HEK293T (cell line): ENCODE results near the gene TCHP.
"Not testable (repeated sequence)": the region's sequence is repeated elsewhere in the genome, so short reads cannot be mapped to it uniquely, and the experiment has no call there.

Experiments
- CTCF ChIA-PET: fragments of 350-600 bp; formaldehyde crosslinking; extraction: SDS; loops from one replicate; lab custom pipeline; 2021; ENCODE audit warnings: antibody characterized with exemption, inconsistent platforms; lab: Yijun Ruan, JAX
- POLR2A ChIA-PET: fragments of 350-600 bp; formaldehyde crosslinking; extraction: SDS; loops from one replicate; lab custom pipeline; 2020; ENCODE audit warnings: antibody characterized with exemption, inconsistent platforms; lab: Yijun Ruan, JAX
- DNase-seq: peaks from one replicate; pipeline ENCODE4 v3.0.0; 2012; ENCODE audit warnings: mixed read lengths; ENCODE audit errors: extremely low spot score
- ARNT ChIP-seq: fragments of 450-650 bp; IDR thresholded peaks from 2 replicates; pipeline ENCODE4 v1.6.1; 2017; ENCODE audit warnings: mild to moderate bottlenecking
- BHLHE40 ChIP-seq: fragments of 450-650 bp; IDR thresholded peaks from 2 replicates; pipeline ENCODE4 v1.6.1; 2016; ENCODE audit warnings: mild to moderate bottlenecking, moderate library complexity, borderline replicate concordance
- CTBP1 ChIP-seq: fragments of 450-650 bp; IDR thresholded peaks from 2 replicates; pipeline ENCODE4 v1.6.1; 2016; ENCODE audit warnings: borderline replicate concordance
- ELF4 ChIP-seq: fragments of 450-650 bp; IDR thresholded peaks from 2 replicates; pipeline ENCODE4 v1.6.1; 2017; ENCODE audit warnings: antibody characterized with exemption
- FOXA1 ChIP-seq: fragments of 450-650 bp; IDR thresholded peaks from 2 replicates; pipeline ENCODE4 v1.6.1; 2016; ENCODE audit warnings: mild to moderate bottlenecking
- FOXK2 ChIP-seq: fragments of 450-650 bp; IDR thresholded peaks from 2 replicates; pipeline ENCODE4 v1.6.1; 2016; ENCODE audit warnings: mild to moderate bottlenecking
- FOXM1 ChIP-seq: fragments of 450-650 bp; IDR thresholded peaks from 2 replicates; pipeline ENCODE4 v1.6.1; 2017; ENCODE audit warnings: mild to moderate bottlenecking, borderline replicate concordance
- HDGF ChIP-seq: fragments of 450-650 bp; IDR thresholded peaks from 2 replicates; pipeline ENCODE4 v1.6.1; 2017; ENCODE audit warnings: antibody characterized with exemption, borderline replicate concordance
- L3MBTL2 ChIP-seq: fragments of 450-650 bp; conservative IDR thresholded peaks from 2 replicates; pipeline ENCODE4 v1.6.1; 2016; ENCODE audit warnings: mild to moderate bottlenecking
- LEF1 ChIP-seq: fragments of 450-650 bp; IDR thresholded peaks from 2 replicates; pipeline ENCODE4 v1.6.1; 2017; ENCODE audit warnings: mild to moderate bottlenecking, borderline replicate concordance
- NFRKB ChIP-seq: fragments of 450-650 bp; IDR thresholded peaks from 2 replicates; pipeline ENCODE4 v1.6.1; 2016; ENCODE audit warnings: mild to moderate bottlenecking, moderate library complexity
- SP1 ChIP-seq: fragments of 450-650 bp; IDR thresholded peaks from 2 replicates; pipeline ENCODE4 v1.6.1; 2017
- SUZ12 ChIP-seq: fragments of 450-650 bp; IDR thresholded peaks from 2 replicates; pipeline ENCODE4 v1.6.1; 2016; ENCODE audit warnings: mild to moderate bottlenecking
- TARDBP ChIP-seq: fragments of 450-650 bp; IDR thresholded peaks from 2 replicates; pipeline ENCODE4 v1.6.1; 2016
- ZNF384 ChIP-seq: fragments of 450-650 bp; IDR thresholded peaks from 2 replicates; pipeline ENCODE4 v1.6.1; 2016
- TF ChIP-seq, protein P1 (sequence below): fragments of 450-650 bp; IDR thresholded peaks from 2 replicates; pipeline ENCODE4 v1.6.1; 2016

TCHP gene

DNA sequence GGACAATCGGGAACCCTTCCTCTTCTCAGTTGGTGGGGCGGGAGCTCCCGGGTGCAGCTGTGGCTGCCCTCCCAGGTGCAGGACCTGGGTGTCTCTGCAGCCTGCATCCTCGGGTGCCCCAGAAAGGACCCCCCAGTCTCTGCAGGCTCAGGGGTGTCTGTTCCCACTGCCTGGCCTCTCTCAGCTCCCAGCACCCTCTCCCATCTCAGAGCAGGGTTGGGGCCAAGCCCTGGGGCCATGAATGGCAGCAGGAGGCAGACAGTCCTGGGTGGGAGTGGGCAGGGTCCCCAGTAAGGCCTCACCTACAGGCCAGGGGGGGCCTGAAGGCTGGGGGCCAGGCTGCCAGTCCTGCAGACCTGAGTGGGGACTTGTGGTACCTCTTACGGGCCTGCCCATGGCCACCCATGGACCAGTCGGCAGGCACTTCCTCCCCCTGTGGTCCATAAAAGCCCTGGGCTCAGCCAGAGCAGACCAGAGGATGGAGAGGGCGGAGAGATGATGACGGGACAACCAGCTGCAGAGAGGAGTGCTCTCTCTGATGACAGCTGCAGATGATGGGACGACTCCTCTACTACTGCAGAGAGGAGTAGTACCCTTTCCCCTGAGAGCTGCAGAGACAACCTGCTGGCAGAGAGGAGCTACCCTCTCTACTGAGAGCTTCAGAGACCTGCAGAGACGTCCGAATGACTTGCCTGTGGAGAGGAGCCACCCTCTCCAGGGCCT lies 26.6 kb downstream of the TCHP start:
- POLR2A ChIA-PET: no interaction called here
- DNase-seq: no peak
- CTCF ChIA-PET: interaction anchor here (0.7 to 1.0 kb wide), 3 partner anchors 26 to 1700 kb away, joined by 3 to 6 read pairs (median 3); no protein-coding TSS in a partner anchor
- TF ChIP-seq ZNF384 (no peak), TARDBP (no peak)

DNA sequence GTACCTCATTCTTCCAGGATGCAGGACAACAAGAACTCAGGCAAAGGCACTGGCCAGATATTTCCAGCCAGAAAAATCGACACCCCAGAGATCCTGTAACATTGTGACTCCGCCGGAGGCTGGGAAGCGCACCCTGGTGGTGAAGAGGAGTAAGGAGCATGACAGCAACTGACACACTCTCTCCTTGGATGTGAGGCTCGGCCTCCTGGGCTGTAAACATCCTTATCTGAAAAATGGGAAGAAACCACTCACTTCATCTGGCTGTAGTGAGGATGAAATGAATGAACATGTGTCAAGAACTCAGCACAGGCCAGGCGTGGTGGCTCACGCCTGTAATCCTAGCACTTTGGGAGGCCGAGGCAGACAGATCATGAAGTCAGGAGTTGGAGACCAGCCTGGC lies 27.5 kb downstream of the TCHP start:
- TF ChIP-seq SUZ12: no peak
- CTCF ChIA-PET: interaction anchor here (0.7 to 1.4 kb wide), 2 partner anchors 74 to 1699 kb away, joined by 3 to 7 read pairs; no protein-coding TSS in a partner anchor
- POLR2A ChIA-PET: interaction anchor here (0.9 kb wide), 1 partner anchor 26 kb away, joined by 3 read pairs; no protein-coding TSS in a partner anchor
- peak; percentile 77 for DNase-seq

GRCh38 chr12:109928058-109928656 lies 28.1 kb downstream of the TCHP start:
- DNase-seq: no peak
- CTCF ChIA-PET: interaction anchor here (0.6 to 1.4 kb wide), 2 partner anchors 9 to 75 kb away, joined by 4 to 7 read pairs; no protein-coding TSS in a partner anchor
- POLR2A ChIA-PET: interaction anchor here (0.9 kb wide), 1 partner anchor 27 kb away, joined by 3 read pairs; no protein-coding TSS in a partner anchor
- TF ChIP-seq FOXA1 (no peak), ELF4 (no peak), LEF1 (no peak)

DNA sequence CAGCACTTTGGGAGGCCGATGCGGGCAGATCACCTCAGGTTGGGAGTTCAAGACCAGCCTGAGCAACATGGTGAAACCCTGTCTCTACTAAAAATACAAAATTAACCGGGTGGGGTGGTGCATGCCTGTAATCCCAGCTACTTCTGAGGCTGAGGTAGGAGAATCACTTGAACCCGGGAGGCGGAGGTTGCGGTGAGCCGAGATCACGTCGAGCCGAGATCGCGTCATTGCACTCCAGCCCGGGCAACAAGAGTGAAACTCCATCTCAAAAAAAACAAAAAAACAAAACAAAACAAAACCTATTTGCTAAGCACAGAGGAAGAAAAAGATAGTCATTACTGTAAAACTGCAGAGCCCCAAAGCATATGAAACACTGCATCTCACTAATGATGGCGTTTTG lies 29.3 kb downstream of the TCHP start:
- CTCF ChIA-PET, POLR2A ChIA-PET, DNase-seq: not testable (repeated sequence)

GRCh38 chr12:109930028-109930800 lies 30.1 kb downstream of the TCHP start:
- ChIA-PET CTCF (interaction anchor here (0.6 kb wide), 1 partner anchor 181 kb away, joined by 3 read pairs; no protein-coding TSS in a partner anchor), POLR2A (no interaction called here)
- no peak for DNase-seq
- TF ChIP-seq SP1 (no peak), HDGF (no peak), BHLHE40 (no peak), FOXM1 (no peak), ZNF384 (no peak), SUZ12 (no peak), LEF1 (no peak)

DNA sequence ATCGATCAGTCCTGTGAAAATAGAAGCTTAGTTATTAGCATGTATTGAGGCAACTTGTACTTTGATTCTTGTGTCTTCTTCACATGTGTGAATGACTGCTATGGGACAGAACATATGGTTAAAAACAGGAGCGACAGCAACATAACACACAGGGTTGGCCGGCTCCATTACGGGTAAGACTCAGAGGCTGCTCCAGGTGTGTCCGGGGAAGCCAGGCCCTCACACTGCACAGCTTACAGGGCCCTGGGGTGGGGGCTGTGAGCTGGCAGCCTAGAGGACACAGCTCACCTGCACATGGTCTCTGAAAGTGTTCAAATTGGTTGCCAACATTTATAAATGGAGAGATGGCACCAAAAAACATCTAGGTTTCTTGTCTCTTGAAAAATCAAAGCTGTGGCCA lies 31.1 kb downstream of the TCHP start:
- DNase-seq: no peak
- CTCF ChIA-PET: no interaction called here
- POLR2A ChIA-PET: no interaction called here
- TF ChIP-seq CTBP1: no peak

DNA sequence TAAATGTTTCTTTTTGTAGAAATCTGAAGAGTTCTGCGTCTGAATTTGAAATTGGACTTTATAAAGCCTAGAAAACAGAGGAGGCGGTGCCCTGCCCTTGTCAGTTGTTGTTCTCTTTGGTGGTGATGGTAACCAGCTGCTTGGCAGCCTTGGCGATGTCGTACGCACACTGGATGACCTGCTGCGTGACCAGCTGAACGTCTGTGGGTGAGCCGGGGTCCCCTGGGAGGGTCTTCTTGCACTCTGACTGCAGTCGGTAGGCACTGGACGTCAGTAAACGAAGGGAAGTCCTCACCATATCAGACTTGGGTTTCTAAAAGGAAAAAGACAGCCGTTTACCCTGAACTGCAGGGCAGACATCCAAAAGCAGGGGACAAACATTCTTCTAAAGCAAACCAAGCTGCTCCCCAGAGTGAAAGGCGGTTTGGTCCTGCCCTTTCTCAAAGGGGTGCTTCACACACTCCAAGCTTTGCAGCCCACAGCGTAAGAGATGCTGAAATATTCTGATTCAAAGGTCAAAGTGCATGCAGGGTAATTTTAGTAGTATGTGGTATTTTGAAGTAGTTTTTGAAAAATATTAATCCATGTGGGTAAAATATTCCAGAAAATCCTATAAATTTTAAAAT lies 32.9 kb downstream of the TCHP start:
- TF ChIP-seq ARNT: no peak
- TF ChIP-seq L3MBTL2: no peak
- no peak for TF ChIP-seq ZNF384
- no peak for TF ChIP-seq HDGF
- TF ChIP-seq CTBP1: no peak
- TF ChIP-seq BHLHE40: no peak
- TF ChIP-seq SP1: no peak
- no peak for TF ChIP-seq ELF4
- TF ChIP-seq SUZ12: no peak
- TF ChIP-seq TARDBP: no peak
- no peak for TF ChIP-seq NFRKB
- no peak for TF ChIP-seq FOXM1
- no peak for TF ChIP-seq FOXA1
- TF ChIP-seq, protein P1, sequence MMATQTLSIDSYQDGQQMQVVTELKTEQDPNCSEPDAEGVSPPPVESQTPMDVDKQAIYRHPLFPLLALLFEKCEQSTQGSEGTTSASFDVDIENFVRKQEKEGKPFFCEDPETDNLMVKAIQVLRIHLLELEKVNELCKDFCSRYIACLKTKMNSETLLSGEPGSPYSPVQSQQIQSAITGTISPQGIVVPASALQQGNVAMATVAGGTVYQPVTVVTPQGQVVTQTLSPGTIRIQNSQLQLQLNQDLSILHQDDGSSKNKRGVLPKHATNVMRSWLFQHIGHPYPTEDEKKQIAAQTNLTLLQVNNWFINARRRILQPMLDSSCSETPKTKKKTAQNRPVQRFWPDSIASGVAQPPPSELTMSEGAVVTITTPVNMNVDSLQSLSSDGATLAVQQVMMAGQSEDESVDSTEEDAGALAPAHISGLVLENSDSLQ: no peak
- no peak for TF ChIP-seq LEF1
- no peak for TF ChIP-seq FOXK2
- POLR2A ChIA-PET: no interaction called here
- no peak for DNase-seq
- CTCF ChIA-PET: no interaction called here

- no peak for DNase-seq
- ChIA-PET CTCF (no interaction called here), POLR2A (no interaction called here)
- TF ChIP-seq SUZ12 (no peak), ARNT (no peak), ZNF384 (no peak), ELF4 (no peak), LEF1 (no peak), HDGF (no peak), FOXK2 (no peak), NFRKB (no peak), BHLHE40 (no peak), TARDBP (no peak)
- TF ChIP-seq, protein P1: no peak
Observed at GRCh38 chr12:109934026-109934425, 34.0 kb downstream of the TCHP start.
